Cardiac muscle cell (in vitro differentiated cells and primary cell): ENCODE data around the gene WNT7B. TPM values are rescaled to one million over a fixed set of nuclear protein-coding genes. Genes with fewer than 3 reads are reported as not detected.

ENCODE experiments used
- DNase-seq, 2 donors: peaks; one replicate each; pipeline versions ENCODE4 v3.0.0 to v3.0.0-alpha.2; 2010 to 2017; ENCODE audit warnings: low read depth in 1 of 2, low spot score in 1 of 2
- H3K27ac ChIP-seq: fragments of 200-600 bp; sonication (generic); 2 replicates; pipeline ENCODE4 v1.5.1; 2016
- H3K27me3 ChIP-seq: fragments of 200-600 bp; sonication (generic); 2 replicates; pipeline ENCODE4 v1.6.0; 2016; ENCODE audit warnings: control low read depth
- H3K36me3 ChIP-seq: fragments of 200-600 bp; sonication (generic); 2 replicates; pipeline ENCODE4 v1.5.1; 2016; ENCODE audit warnings: control low read depth
- H3K4me1 ChIP-seq: fragments of 200-600 bp; sonication (generic); 2 replicates; pipeline ENCODE4 v1.8.1; 2017; ENCODE audit warnings: low read depth, mild to moderate bottlenecking, mixed run types
- H3K4me3 ChIP-seq: fragments of 200-600 bp; sonication (generic); 2 replicates; pipeline ENCODE4 v1.5.1; 2016; ENCODE audit warnings: mild to moderate bottlenecking
- H3K9me3 ChIP-seq: fragments of 200-600 bp; sonication (generic); 2 replicates; pipeline ENCODE4 v1.5.1; 2017; ENCODE audit warnings: low read depth, mild to moderate bottlenecking, control low read depth
- polyA plus RNA-seq: library from polyadenylated mRNA; unstranded; fragments of >200 nt; fragmentation: Nextera tagmentation; extraction: Ambion mirVana; gene quantifications from 2 replicates; pipeline ENCODE4 v1.2.1, GENCODE V29; 2016
- total RNA-seq: library from RNA; depleted of rRNA; stranded (reverse); fragments of >200 nt; gene quantifications from 2 replicates; pipeline ENCODE4 v1.2.3, GENCODE V29; 2016
- TF ChIP-seq, protein P1 (sequence below): IDR thresholded peaks from 2 replicates; pipeline ENCODE4 v1.5.1; 2012; ENCODE audit warnings: low read depth, mild to moderate bottlenecking, low read length

WNT7B gene
- total and polyA plus RNA-seq, 2 experiments from 2014 or later: not detected

DNA sequence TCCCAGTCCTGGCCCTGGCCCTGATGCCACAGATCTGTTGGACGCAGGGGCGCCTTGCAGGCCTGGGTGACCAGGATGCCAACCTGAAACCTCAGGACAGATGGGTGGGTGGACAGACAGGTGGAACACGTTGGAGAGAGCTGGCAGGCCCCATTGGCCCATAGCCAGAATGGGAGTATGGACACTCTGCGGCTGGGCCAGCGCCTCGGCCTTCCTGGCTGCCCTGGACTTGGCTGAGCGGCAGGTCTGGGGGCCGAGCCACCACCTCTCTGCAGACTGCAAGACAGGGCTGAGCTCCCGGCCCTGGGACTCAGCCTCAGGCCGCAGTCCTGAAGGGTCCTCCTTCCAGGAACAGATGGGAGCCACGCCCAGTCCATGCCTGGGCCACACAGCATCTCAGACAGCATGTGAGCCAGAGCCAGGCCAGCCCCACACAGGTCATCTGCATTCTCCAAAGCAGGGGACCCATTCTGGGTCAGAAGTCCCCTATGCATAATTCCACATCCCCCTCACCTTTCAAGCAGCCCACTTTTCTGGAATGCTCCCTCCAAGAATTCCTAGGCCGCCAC is 14.1 kb downstream of the WNT7B start:
- no peaks in the 10 kb centered on the region for H3K4me1 ChIP-seq
- no peak overlapping the region for H3K27ac ChIP-seq
- no peak overlapping the region for H3K4me3 ChIP-seq
- no peaks in the 10 kb centered on the region for H3K9me3 ChIP-seq
- no peaks in the 10 kb centered on the region for H3K36me3 ChIP-seq
- TF ChIP-seq, protein P1, sequence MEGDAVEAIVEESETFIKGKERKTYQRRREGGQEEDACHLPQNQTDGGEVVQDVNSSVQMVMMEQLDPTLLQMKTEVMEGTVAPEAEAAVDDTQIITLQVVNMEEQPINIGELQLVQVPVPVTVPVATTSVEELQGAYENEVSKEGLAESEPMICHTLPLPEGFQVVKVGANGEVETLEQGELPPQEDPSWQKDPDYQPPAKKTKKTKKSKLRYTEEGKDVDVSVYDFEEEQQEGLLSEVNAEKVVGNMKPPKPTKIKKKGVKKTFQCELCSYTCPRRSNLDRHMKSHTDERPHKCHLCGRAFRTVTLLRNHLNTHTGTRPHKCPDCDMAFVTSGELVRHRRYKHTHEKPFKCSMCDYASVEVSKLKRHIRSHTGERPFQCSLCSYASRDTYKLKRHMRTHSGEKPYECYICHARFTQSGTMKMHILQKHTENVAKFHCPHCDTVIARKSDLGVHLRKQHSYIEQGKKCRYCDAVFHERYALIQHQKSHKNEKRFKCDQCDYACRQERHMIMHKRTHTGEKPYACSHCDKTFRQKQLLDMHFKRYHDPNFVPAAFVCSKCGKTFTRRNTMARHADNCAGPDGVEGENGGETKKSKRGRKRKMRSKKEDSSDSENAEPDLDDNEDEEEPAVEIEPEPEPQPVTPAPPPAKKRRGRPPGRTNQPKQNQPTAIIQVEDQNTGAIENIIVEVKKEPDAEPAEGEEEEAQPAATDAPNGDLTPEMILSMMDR: no peak
- DNase-seq: no peak
- peaks cover 44% of the 10 kb centered on the region for H3K27me3 ChIP-seq

DNA sequence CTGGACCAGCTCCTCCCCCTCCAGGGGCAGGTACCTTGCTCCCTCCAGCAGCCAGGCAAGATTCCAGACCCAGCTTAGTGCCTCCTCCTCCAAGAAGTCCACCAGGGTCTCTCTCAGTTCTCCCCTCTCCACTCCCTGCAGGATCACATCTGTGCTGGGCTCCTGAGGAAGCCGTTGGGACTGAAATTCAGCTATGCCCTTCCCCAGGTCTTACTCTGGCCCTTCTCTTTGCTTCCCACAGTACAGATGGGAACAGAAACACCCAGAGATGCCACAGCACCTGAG is 14.6 kb downstream of the WNT7B start:
- no peaks in the 10 kb centered on the region for H3K36me3 ChIP-seq
- no peak overlapping the region for H3K4me3 ChIP-seq
- no peak for DNase-seq
- no peaks in the 10 kb centered on the region for H3K9me3 ChIP-seq
- H3K27ac ChIP-seq: no peak overlapping the region
- H3K27me3 ChIP-seq: peaks cover 40% of the 10 kb centered on the region
- TF ChIP-seq, protein P1: no peak
- H3K4me1 ChIP-seq: no peaks in the 10 kb centered on the region

DNA sequence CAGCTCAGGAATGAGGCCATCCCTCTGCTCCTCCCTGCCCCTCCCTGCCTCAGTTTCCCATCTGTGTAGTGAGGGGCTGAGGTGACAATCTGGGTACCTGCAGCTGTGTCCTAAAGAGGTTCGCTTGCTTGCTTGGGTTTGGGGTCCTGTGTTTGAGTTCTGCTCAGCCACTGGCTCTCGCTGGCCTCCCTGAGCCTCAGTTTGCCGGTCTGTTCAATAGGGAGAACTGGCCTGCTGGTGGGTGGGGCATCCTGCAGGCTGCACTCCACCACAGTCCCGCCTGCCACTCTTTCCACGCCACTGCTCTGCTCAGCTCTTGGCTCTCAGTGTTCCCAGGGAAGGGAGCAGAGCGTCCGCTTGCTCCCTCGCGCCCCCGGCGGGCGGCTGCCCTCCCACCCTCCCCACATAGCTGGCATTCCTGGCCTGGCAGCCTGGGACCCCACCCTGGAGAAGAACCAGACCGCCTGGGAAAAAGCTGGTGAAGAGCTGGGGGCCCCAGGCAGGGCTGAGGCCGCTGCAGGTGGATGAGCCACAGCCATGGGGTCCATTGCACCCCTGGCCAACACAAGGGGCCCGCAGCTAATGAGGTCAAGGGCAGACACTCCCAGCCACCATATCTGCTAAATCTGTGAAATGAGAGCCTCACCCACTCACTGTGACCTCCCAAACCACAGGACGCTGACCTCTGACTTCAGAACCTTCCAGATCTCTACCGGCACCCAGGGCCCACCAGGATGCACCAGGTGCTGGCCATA is 15.1 kb downstream of the WNT7B start:
- H3K27ac ChIP-seq: no peak overlapping the region
- H3K4me1 ChIP-seq: no peaks in the 10 kb centered on the region
- no peak overlapping the region for H3K4me3 ChIP-seq
- H3K27me3 ChIP-seq: peaks cover 34% of the 10 kb centered on the region
- no peak for DNase-seq
- TF ChIP-seq, protein P1: no peak
- H3K36me3 ChIP-seq: no peaks in the 10 kb centered on the region
- no peaks in the 10 kb centered on the region for H3K9me3 ChIP-seq

DNA sequence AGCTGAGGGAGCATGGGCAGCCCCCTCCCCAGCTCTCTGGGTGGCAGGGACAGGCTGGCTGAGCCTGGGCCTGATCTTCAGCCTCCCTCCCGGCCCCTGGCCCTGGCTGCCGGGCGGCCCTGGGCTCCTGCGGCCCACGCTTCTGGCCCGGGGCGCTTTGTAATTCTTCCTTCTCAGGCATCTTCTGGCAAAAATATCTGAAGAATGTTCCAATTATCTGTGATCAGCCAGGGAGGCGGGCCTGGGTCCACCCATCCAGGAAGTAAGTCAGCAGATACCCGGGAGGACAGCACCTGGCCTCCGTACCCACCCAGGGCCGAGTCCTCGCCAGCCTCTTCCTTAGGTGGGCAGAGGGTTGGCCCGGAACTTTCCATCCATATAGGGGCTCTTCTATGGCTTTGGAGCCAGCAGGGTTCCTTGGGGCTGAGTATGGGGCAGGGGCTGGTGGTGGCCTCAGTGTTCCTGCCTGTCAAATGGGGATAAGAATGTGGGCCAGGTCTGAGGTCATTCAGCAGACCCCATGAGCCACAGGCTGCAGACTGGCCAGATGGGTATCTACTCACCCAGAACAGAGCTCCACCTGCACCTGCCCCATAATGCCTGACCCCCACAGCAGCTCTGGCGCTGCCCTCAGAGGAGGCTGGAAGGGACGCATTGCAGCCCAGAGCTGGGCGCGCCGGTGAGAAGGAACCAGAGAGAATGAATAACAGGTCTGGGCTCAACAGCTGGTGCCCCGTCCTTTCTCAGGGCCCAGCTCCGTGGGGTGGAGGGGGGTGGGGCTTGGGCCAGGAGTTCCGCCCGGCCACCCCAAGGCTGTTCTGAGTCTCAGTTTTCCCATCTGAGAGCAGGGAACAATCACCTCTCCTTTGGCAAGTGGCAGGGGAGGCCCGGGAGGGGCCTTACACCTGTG is 16.2 kb downstream of the WNT7B start:
- Histone ChIP-seq H3K27ac (no peak overlapping the region), H3K4me1 (no peaks in the 10 kb centered on the region), H3K36me3 (no peaks in the 10 kb centered on the region), H3K27me3 (peaks cover 23% of the 10 kb centered on the region), H3K4me3 (no peak overlapping the region), H3K9me3 (no peaks in the 10 kb centered on the region)
- DNase-seq: no peak
- TF ChIP-seq, protein P1: no peak

DNA sequence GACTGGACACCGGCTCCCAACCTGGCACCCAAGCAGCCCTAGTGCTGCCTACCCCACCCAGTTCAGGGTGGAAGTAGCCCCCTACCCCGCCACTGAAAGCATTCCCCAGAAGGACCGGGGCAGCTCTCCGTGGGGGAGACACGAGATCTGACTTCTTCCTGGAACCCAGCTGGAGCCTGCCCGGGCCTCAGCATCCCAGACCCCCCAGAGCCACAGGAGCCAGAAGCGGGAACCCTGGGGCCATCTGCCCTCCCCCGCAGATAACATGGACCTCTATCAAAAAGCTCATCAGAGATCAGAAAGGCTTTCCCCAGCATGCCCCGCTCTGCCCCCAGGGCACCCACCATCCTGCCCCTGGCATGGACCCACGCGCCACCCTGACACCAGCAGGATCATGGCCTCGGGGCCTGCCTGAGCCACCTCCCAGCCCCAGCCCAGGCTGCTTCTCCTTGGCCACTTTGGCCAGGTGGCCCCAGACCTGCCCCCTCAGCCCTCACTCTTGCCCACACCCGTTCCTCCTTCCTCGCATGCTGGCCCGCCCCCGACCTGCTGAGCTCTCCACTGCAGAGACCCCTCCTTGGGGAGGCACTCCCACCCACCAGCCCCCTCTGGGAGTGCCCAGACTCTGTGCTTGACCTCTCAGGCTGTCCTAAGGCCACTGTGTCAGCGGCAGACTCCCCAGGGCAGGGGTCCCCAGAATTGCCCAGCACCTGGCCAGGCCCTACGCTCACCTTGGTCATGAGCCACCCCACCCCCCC is 17.1 kb downstream of the WNT7B start:
- H3K27ac ChIP-seq: no peak overlapping the region
- no peaks in the 10 kb centered on the region for H3K36me3 ChIP-seq
- no peaks in the 10 kb centered on the region for H3K4me1 ChIP-seq
- TF ChIP-seq, protein P1: no peak
- H3K4me3 ChIP-seq: no peak overlapping the region
- no peaks in the 10 kb centered on the region for H3K9me3 ChIP-seq
- no peak for DNase-seq
- H3K27me3 ChIP-seq: peaks cover 15% of the 10 kb centered on the region
